ENCODE results near the gene CUL2.
"Not testable (repeated sequence)": the region's sequence is repeated elsewhere in the genome, so short reads cannot be mapped to it uniquely, and the experiment has no call there.

The CUL2 gene

GRCh38 chr10:35000936-35001335 is 89.2 kb downstream of the CUL2 start:
- no peaks in the 10 kb centered on the region for H3K36me3 ChIP-seq (ENCODE audit: control insufficient read depth, insufficient read depth, low read length)
- no peak overlapping the region for H3K9ac ChIP-seq (ENCODE audit: low read depth, low read length)
- H3K4me3 ChIP-seq (ENCODE audit: low read depth, low read length) = no peak overlapping the region
- H3K4me1 ChIP-seq (ENCODE audit: control insufficient read depth, insufficient read depth, low read length) = peaks cover 10% of the 10 kb centered on the region; the same call in 1 of the 2 replicates
- H3K27ac ChIP-seq (ENCODE audit: low read depth, low read length) = no peak overlapping the region
- no peaks in the 10 kb centered on the region for H3K27me3 ChIP-seq (ENCODE audit: control insufficient read depth, insufficient read depth, low read length)
- H3K9me3 ChIP-seq (ENCODE audit: control insufficient read depth, insufficient read depth, low read length) = no peaks in the 10 kb centered on the region

GRCh38 chr10:34999532-34999931 is 90.6 kb downstream of the CUL2 start:
- H3K4me3 ChIP-seq (ENCODE audit: low read depth, low read length) = no peak overlapping the region

GRCh38 chr10:34998940-34999339 is 91.2 kb downstream of the CUL2 start:
- Histone ChIP-seq H3K36me3 (ENCODE audit: control insufficient read depth, insufficient read depth, low read length) (no peaks in the 10 kb centered on the region), H3K9ac (ENCODE audit: low read depth, low read length) (no peak overlapping the region), H3K9me3 (ENCODE audit: control insufficient read depth, insufficient read depth, low read length) (no peaks in the 10 kb centered on the region), H3K4me1 (ENCODE audit: control insufficient read depth, insufficient read depth, low read length) (peaks cover 27% of the 10 kb centered on the region), H3K4me3 (ENCODE audit: low read depth, low read length) (no peak overlapping the region), H3K27ac (ENCODE audit: low read depth, low read length) (no peak overlapping the region), H3K27me3 (ENCODE audit: control insufficient read depth, insufficient read depth, low read length) (no peaks in the 10 kb centered on the region)

More at GRCh38 chr10:34999532-34999931, 90.6 kb downstream of the CUL2 start:
- peaks cover 22% of the 10 kb centered on the region for H3K4me1 ChIP-seq (ENCODE audit: control insufficient read depth, insufficient read depth, low read length)
- H3K27me3 ChIP-seq (ENCODE audit: control insufficient read depth, insufficient read depth, low read length) = no peaks in the 10 kb centered on the region
- H3K9me3 ChIP-seq (ENCODE audit: control insufficient read depth, insufficient read depth, low read length) = no peaks in the 10 kb centered on the region
- H3K27ac ChIP-seq (ENCODE audit: low read depth, low read length) = no peak overlapping the region
- no peak overlapping the region for H3K9ac ChIP-seq (ENCODE audit: low read depth, low read length)
- H3K36me3 ChIP-seq (ENCODE audit: control insufficient read depth, insufficient read depth, low read length) = no peaks in the 10 kb centered on the region

GRCh38 chr10:34996843-34997242 is 93.3 kb downstream of the CUL2 start:
- Histone ChIP-seq H3K9ac (ENCODE audit: low read depth, low read length) (no peak overlapping the region), H3K4me1 (ENCODE audit: control insufficient read depth, insufficient read depth, low read length) (peaks cover 22% of the 10 kb centered on the region), H3K27ac (ENCODE audit: low read depth, low read length) (no peak overlapping the region), H3K9me3 (ENCODE audit: control insufficient read depth, insufficient read depth, low read length) (no peaks in the 10 kb centered on the region), H3K27me3 (ENCODE audit: control insufficient read depth, insufficient read depth, low read length) (no peaks in the 10 kb centered on the region), H3K4me3 (ENCODE audit: low read depth, low read length) (no peak overlapping the region), H3K36me3 (ENCODE audit: control insufficient read depth, insufficient read depth, low read length) (no peaks in the 10 kb centered on the region)

GRCh38 chr10:34995925-34996324 is 94.2 kb downstream of the CUL2 start:
- Histone ChIP-seq H3K27ac (ENCODE audit: low read depth, low read length) (no peak overlapping the region), H3K4me1 (ENCODE audit: control insufficient read depth, insufficient read depth, low read length) (peaks cover 22% of the 10 kb centered on the region), H3K9ac (ENCODE audit: low read depth, low read length) (no peak overlapping the region), H3K36me3 (ENCODE audit: control insufficient read depth, insufficient read depth, low read length) (no peaks in the 10 kb centered on the region), H3K9me3 (ENCODE audit: control insufficient read depth, insufficient read depth, low read length) (no peaks in the 10 kb centered on the region), H3K4me3 (ENCODE audit: low read depth, low read length) (no peak overlapping the region), H3K27me3 (ENCODE audit: control insufficient read depth, insufficient read depth, low read length) (no peaks in the 10 kb centered on the region)

GRCh38 chr10:34994565-34995142 is 95.5 kb downstream of the CUL2 start:
- H3K4me1 ChIP-seq (ENCODE audit: control insufficient read depth, insufficient read depth, low read length) = peaks cover 22% of the 10 kb centered on the region
- H3K36me3 ChIP-seq (ENCODE audit: control insufficient read depth, insufficient read depth, low read length) = no peaks in the 10 kb centered on the region
- H3K4me3 ChIP-seq (ENCODE audit: low read depth, low read length) = no peak overlapping the region
- no peaks in the 10 kb centered on the region for H3K27me3 ChIP-seq (ENCODE audit: control insufficient read depth, insufficient read depth, low read length)
- H3K27ac ChIP-seq (ENCODE audit: low read depth, low read length) = peak overlapping the region; percentile 13
- H3K9ac ChIP-seq (ENCODE audit: low read depth, low read length) = no peak overlapping the region
- no peaks in the 10 kb centered on the region for H3K9me3 ChIP-seq (ENCODE audit: control insufficient read depth, insufficient read depth, low read length)

- Histone ChIP-seq H3K4me3 (ENCODE audit: low read depth, low read length) (no peak overlapping the region), H3K27me3 (ENCODE audit: control insufficient read depth, insufficient read depth, low read length) (no peaks in the 10 kb centered on the region), H3K9ac (ENCODE audit: low read depth, low read length) (no peak overlapping the region), H3K4me1 (ENCODE audit: control insufficient read depth, insufficient read depth, low read length) (peaks cover 22% of the 10 kb centered on the region), H3K9me3 (ENCODE audit: control insufficient read depth, insufficient read depth, low read length) (no peaks in the 10 kb centered on the region), H3K27ac (ENCODE audit: low read depth, low read length) (no peak overlapping the region), H3K36me3 (ENCODE audit: control insufficient read depth, insufficient read depth, low read length) (no peaks in the 10 kb centered on the region)
Measured at GRCh38 chr10:34993782-34994181, 96.4 kb downstream of the CUL2 start.

- H3K36me3 ChIP-seq (ENCODE audit: control insufficient read depth, insufficient read depth, low read length); H3K27me3 ChIP-seq (ENCODE audit: control insufficient read depth, insufficient read depth, low read length); H3K27ac ChIP-seq (ENCODE audit: low read depth, low read length); H3K4me3 ChIP-seq (ENCODE audit: low read depth, low read length); H3K9me3 ChIP-seq (ENCODE audit: control insufficient read depth, insufficient read depth, low read length); H3K9ac ChIP-seq (ENCODE audit: low read depth, low read length): not testable (repeated sequence)
- peaks cover 21% of the 10 kb centered on the region for H3K4me1 ChIP-seq (ENCODE audit: control insufficient read depth, insufficient read depth, low read length)
Measured at GRCh38 chr10:34991117-34991516, 99.0 kb downstream of the CUL2 start.

- H3K4me1 ChIP-seq (ENCODE audit: control insufficient read depth, insufficient read depth, low read length) = no peaks in the 10 kb centered on the region
- H3K9me3 ChIP-seq (ENCODE audit: control insufficient read depth, insufficient read depth, low read length) = peaks cover 11% of the 10 kb centered on the region
- H3K9ac ChIP-seq (ENCODE audit: low read depth, low read length) = no peak overlapping the region
- no peak overlapping the region for H3K4me3 ChIP-seq (ENCODE audit: low read depth, low read length)
- no peaks in the 10 kb centered on the region for H3K36me3 ChIP-seq (ENCODE audit: control insufficient read depth, insufficient read depth, low read length)
- no peak overlapping the region for H3K27ac ChIP-seq (ENCODE audit: low read depth, low read length)
- H3K27me3 ChIP-seq (ENCODE audit: control insufficient read depth, insufficient read depth, low read length) = no peaks in the 10 kb centered on the region
Measured at GRCh38 chr10:34988397-34989067, 101.6 kb downstream of the CUL2 start.

- no peak overlapping the region for H3K27ac ChIP-seq (ENCODE audit: low read depth, low read length)
- peaks cover 11% of the 10 kb centered on the region for H3K9me3 ChIP-seq (ENCODE audit: control insufficient read depth, insufficient read depth, low read length)
Measured at GRCh38 chr10:34985823-34986222, 104.3 kb downstream of the CUL2 start.

GRCh38 chr10:34985146-34985545 is 105.0 kb downstream of the CUL2 start:
- no peak overlapping the region for H3K27ac ChIP-seq (ENCODE audit: low read depth, low read length)
- H3K4me3 ChIP-seq (ENCODE audit: low read depth, low read length) = no peak overlapping the region
- H3K27me3 ChIP-seq (ENCODE audit: control insufficient read depth, insufficient read depth, low read length) = no peaks in the 10 kb centered on the region
- H3K4me1 ChIP-seq (ENCODE audit: control insufficient read depth, insufficient read depth, low read length) = no peaks in the 10 kb centered on the region
- peaks cover 11% of the 10 kb centered on the region for H3K9me3 ChIP-seq (ENCODE audit: control insufficient read depth, insufficient read depth, low read length)
- no peaks in the 10 kb centered on the region for H3K36me3 ChIP-seq (ENCODE audit: control insufficient read depth, insufficient read depth, low read length)
- H3K9ac ChIP-seq (ENCODE audit: low read depth, low read length) = no peak overlapping the region

More at GRCh38 chr10:34985823-34986222, 104.3 kb downstream of the CUL2 start:
- no peaks in the 10 kb centered on the region for H3K36me3 ChIP-seq (ENCODE audit: control insufficient read depth, insufficient read depth, low read length)
- no peaks in the 10 kb centered on the region for H3K4me1 ChIP-seq (ENCODE audit: control insufficient read depth, insufficient read depth, low read length)
- H3K9ac ChIP-seq (ENCODE audit: low read depth, low read length) = no peak overlapping the region
- H3K4me3 ChIP-seq (ENCODE audit: low read depth, low read length) = no peak overlapping the region
- no peaks in the 10 kb centered on the region for H3K27me3 ChIP-seq (ENCODE audit: control insufficient read depth, insufficient read depth, low read length)
